SK-N-MC (cell line): ENCODE results near the gene RBM19.

Source experiments
- EZH2 ChIP-seq: fragments of 200-600 bp; sonication (generic); IDR thresholded peaks from one replicate; pipeline ENCODE4 v1.6.1; 2017; ENCODE audit warnings: antibody characterized with exemption
- FOXP2 ChIP-seq: optimal IDR thresholded peaks from 2 replicates; pipeline ENCODE3; 2011; ENCODE audit warnings: mild to moderate bottlenecking, moderate library complexity; ENCODE audit not compliant: insufficient read depth; ENCODE audit errors: extremely low read length, control extremely low read depth
- POLR2AphosphoS5 ChIP-seq: IDR thresholded peaks from 2 replicates; pipeline ENCODE4 v1.6.1; 2012; ENCODE audit warnings: mild to moderate bottlenecking, low read depth, low read length, borderline replicate concordance

DNA sequence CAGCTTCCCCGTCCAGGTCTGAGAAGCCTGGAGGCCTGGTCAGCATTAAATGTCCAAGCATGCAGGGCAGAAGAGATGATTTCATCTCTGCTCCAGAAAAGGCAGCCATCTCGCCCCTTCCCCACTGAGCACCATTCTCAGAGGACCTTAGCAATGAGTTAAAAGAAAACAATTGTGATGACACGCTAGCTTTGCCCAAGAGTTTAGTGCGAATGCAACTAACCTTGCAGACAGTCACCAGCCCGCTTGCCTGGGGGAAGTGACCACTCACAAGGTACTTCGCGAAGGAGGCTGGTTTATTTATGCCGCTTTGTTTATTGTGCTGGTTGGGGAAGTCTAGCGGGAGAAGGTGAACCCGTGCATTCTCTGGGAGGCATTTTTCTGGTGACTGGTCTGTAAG, 170.7 kb downstream of the RBM19 start:
- no peak for TF ChIP-seq POLR2AphosphoS5
- TF ChIP-seq EZH2: no peak
- no peak for TF ChIP-seq FOXP2
